ENCODE measurements around the gene GABRG3.

The GABRG3 gene

GRCh38 chr15:27422997-27423396, 452.0 kb downstream of the GABRG3 start:
- no peak for DNase-seq (ENCODE audit: low spot score)

- DNase-seq (ENCODE audit: low spot score), result no peak
Measured at GRCh38 chr15:27426805-27427204, 455.8 kb downstream of the GABRG3 start.

GRCh38 chr15:27427276-27427675, 456.3 kb downstream of the GABRG3 start:
- no peak for DNase-seq (ENCODE audit: low spot score)

- no peak for DNase-seq (ENCODE audit: low spot score)
Measured at GRCh38 chr15:27428151-27428550, 457.2 kb downstream of the GABRG3 start.

- no peak for DNase-seq (ENCODE audit: low spot score)
Measured at GRCh38 chr15:27429577-27429976, 458.6 kb downstream of the GABRG3 start.

- no peak for DNase-seq (ENCODE audit: low spot score)
Measured at GRCh38 chr15:27433604-27434003, 462.6 kb downstream of the GABRG3 start.

- no peak for DNase-seq (ENCODE audit: low spot score)
Measured at GRCh38 chr15:27438403-27439375, 467.7 kb downstream of the GABRG3 start.

- no peak for DNase-seq (ENCODE audit: low spot score)
Measured at GRCh38 chr15:27441120-27441519, 470.1 kb downstream of the GABRG3 start.

GRCh38 chr15:27448234-27448633, 477.3 kb downstream of the GABRG3 start:
- no peak for DNase-seq (ENCODE audit: low spot score)

- peak; percentile 22 for DNase-seq (ENCODE audit: low spot score)
Measured at GRCh38 chr15:27448986-27449385, 478.0 kb downstream of the GABRG3 start.

GRCh38 chr15:27449941-27450340, 479.0 kb downstream of the GABRG3 start:
- no peak for DNase-seq (ENCODE audit: low spot score)

- DNase-seq (ENCODE audit: low spot score), result peak; percentile 44
Measured at GRCh38 chr15:27454281-27455075, 483.5 kb downstream of the GABRG3 start.

GRCh38 chr15:27456807-27457206, 485.8 kb downstream of the GABRG3 start:
- DNase-seq (ENCODE audit: low spot score), result no peak

- no peak for DNase-seq (ENCODE audit: low spot score)
Measured at GRCh38 chr15:27457766-27458165, 486.8 kb downstream of the GABRG3 start.

GRCh38 chr15:27458345-27459084, 487.5 kb downstream of the GABRG3 start:
- no peak for DNase-seq (ENCODE audit: low spot score)

- no peak for DNase-seq (ENCODE audit: low spot score)
Measured at GRCh38 chr15:27459836-27460235, 488.9 kb downstream of the GABRG3 start.

GRCh38 chr15:27461181-27461580, 490.2 kb downstream of the GABRG3 start:
- no peak for DNase-seq (ENCODE audit: low spot score)

- no peak for DNase-seq (ENCODE audit: low spot score)
Measured at GRCh38 chr15:27463525-27464088, 492.6 kb downstream of the GABRG3 start.

- DNase-seq (ENCODE audit: low spot score), result no peak
Measured at GRCh38 chr15:27464941-27465612, 494.1 kb downstream of the GABRG3 start.

GRCh38 chr15:27466758-27467157, 495.8 kb downstream of the GABRG3 start:
- DNase-seq (ENCODE audit: low spot score), result no peak

- DNase-seq (ENCODE audit: low spot score), result no peak
Measured at GRCh38 chr15:27468151-27468591, 497.2 kb downstream of the GABRG3 start.
